Stimulated activated CD4-positive, alpha-beta T cell treated with anti-CD3 and anti-CD28 coated beads, Interleukin-4, amount 100 ng/mL, for 1 hour (primary cell): ENCODE data around the gene AIFM2.
"Not testable (repeated sequence)": the region's sequence is repeated elsewhere in the genome, so short reads cannot be mapped to it uniquely, and the experiment has no call there.

ENCODE experiments used
- DNase-seq: peaks from one replicate; pipeline ENCODE4 v3.0.0-alpha.2; 2020

The AIFM2 gene

DNA sequence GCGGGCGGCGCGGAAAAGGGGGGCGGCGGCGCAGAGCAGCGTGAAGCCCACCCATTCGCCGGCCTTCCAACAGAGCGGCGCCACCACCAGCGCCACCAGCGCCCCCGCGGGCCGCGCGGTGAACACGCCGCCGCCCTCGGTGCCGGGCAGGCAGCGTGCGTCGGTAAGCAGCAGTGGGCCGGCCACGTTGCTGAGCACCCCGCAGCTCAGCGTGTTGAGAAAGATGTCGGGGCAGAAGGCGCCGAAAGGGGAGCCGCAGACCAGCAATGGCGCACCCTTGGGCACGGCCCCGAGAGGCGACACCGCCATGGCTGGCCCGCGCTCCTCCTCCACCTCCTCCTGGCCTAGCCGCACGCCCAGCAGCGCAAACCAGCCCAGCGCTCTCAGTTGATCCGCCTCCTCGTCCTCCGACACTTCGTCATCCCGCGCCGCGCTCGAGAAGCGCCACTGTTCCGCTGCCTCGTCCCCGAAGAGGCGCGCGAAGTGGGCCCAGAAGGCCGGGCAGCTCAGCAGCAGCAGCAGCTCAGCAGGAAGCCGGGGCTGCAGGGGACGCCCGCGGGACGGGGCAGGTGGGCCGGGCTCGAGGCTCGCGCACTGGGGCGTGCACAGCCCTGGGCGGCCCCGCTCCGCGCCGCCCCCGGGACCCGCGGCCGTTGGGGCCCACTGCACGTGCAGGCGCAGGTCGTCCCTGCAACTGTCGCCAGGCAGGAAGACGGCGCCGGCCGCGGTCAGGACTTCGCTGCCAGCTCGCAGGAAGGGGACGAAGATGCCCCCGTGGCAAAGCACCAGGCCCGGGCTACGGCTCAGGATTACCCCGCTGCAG, 13.3 kb upstream of the AIFM2 start:
- DNase-seq = peak; percentile 73

DNA sequence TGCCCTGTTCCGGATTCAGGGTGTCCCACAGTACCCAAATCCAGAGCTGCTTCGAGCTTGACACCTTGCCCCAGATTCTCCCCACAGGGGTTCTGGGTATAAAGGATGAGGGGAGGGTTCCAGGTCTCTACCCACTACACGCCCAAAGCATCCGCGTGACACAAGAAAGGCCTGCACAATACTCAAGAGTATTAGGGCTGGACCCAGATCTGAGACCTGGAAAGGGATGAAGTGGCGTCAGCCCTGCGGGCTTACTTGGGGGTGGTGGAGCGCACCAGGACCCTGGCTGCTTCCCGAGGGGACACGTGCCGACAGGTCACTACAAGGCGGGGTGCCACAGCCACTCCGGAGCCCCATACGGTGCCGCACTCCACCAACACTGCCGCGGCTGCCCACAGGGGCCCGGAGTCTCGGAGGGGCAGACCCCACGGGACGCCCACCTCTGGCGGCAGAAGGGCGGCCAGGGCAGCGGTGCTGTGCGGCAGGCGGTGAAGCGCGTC, 12.6 kb upstream of the AIFM2 start:
- no peak for DNase-seq

DNA sequence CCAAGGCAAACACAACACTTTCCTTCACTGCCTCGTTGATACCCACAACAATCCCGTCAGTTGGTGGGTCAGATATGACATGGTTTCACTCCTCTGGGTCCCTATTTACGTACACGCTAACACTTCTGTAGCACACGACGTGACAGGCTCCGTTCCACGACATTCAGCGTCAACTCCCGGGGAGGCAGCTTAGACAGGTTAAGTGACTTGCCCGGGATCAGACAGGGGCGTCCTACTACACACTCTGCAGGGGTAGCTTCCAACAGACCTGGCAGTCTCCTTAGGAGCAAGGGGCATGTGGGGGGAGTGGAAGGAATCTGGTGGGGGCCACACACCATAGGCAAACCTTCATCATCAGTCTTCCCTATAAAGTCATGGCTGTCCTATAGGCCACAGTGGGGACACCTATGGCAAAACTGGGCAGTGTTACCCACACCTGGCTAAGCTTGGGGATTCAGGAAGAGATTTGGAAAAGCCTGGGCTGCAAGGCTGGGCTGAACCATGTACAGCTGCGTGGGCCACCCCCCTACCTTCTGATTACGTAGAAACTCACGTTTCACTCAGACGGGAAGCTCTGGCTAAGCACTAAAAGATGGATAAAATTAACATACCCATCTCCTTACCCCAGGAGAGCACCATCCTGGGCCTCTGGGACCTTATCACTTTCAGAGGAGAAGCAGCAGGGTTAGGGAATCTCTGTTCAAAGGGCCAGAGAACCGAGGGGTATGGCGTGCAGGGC, 11.9 kb upstream of the AIFM2 start:
- DNase-seq = no peak

GRCh38 chr10:70142555-70142954, 9.9 kb upstream of the AIFM2 start:
- DNase-seq = no peak

GRCh38 chr10:70140297-70140696, 7.7 kb upstream of the AIFM2 start:
- no peak for DNase-seq

DNA sequence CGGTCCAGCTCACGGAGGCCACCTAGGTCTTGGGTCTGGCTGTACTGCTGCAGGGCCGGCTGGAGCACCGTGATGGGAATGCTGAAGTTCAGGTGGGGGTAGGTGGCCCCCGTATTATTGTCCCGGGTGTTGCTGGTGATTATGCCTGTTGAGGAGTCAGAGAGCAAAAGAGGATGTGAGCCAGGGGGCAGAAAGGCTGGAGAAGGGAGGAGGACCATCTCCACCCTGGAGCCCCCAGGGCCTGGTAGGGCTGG, 7.3 kb upstream of the AIFM2 start:
- DNase-seq = no peak

- no peak for DNase-seq
Measured at GRCh38 chr10:70139151-70139996, 6.7 kb upstream of the AIFM2 start.

GRCh38 chr10:70137927-70138883, 5.6 kb upstream of the AIFM2 start:
- DNase-seq = no peak

- DNase-seq = no peak
Measured at GRCh38 chr10:70137135-70137534, 4.5 kb upstream of the AIFM2 start.

DNA sequence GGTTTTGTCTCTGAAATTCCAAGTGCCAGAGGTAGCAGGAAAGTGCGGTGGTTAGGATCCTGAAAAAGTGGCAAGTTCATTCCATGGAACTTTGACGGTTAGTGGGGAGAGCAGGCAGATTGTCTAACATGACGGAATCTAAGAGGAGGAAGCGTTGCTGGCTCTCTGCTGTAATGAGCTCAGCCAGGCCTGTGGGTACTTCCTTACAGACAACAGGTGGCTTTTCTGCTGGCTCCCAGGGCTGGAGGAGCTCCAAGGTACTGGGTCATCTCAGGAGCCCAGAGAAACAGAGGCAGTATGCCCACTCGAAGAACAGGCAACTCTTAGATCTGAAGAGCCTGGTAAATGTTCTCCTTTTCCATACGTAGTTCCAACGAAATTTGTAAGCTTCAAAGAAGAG, 3.1 kb upstream of the AIFM2 start:
- DNase-seq = no peak

DNA sequence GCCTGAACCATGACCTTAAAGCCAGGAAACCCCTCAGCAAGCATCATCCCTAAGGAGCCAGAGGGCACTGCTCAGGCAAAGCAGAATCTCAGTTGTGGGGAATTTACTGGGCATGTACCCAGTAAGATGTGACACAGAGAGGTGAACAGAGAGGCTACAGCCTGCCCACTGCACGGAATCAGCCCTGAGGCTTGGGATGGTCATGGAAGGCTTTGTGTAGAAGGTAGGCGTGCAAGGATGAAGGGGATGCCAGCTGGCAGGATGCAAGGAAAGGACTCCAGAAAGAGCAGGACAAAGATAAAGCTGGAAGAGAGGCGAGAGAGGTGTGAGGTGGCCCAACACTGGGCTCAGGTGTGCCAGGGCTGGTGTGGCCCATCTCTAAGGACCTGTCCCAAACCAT, 2.4 kb upstream of the AIFM2 start:
- no peak for DNase-seq

DNA sequence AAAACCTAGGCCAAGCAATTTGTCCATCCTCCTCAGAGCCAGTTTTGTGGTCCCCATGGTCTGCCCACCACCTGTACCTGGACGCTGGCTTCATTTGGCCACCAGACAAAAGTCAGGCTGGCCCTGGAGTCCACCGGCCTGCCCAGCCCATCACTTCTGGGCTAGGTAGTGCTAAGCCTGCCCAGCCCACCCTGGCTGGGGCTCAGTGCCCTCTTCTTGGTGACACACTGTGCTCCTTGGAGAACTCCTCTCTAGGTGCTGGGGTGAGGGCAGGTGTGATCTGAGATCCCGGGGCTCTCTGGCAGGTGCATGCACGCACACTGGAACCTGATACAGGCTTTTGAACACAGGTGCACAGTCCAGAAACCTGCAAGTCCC, 1.1 kb downstream of the AIFM2 start:
- no peak for DNase-seq

DNA sequence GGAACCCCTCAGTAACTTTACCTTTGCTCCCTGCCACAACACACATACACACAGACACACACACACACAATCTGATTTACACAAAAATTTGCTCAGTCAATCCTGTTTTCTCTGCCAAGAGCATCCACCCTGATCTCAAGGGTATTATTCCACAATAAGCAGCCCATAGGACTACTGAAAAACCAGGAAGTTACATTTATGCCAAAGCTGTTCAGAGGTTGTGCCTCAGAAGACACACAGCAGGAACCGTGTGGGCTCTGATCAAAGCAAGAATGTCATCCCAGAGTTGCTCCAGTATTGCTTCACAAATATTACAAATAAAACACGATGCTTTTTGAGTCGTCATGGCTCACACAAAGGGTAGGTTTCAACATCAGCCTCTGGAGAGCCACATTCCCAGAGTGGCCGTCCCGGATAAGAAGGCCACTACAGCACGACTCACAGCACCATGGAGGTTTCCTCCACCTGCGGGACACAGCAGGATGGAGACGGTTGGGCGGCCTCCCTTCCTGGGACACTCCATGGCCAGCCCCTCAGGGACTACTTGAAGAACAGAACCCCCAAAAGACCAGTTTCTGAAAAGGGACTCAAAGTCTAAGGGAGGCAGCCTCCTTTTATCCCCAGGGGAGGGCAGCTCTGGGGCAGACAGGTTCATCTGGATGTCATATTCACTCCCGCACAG, 1.6 kb downstream of the AIFM2 start:
- DNase-seq = no peak

GRCh38 chr10:70126700-70127395, 5.8 kb downstream of the AIFM2 start:
- DNase-seq = no peak

- DNase-seq = no peak
Measured at GRCh38 chr10:70125918-70126552, 6.6 kb downstream of the AIFM2 start.

DNA sequence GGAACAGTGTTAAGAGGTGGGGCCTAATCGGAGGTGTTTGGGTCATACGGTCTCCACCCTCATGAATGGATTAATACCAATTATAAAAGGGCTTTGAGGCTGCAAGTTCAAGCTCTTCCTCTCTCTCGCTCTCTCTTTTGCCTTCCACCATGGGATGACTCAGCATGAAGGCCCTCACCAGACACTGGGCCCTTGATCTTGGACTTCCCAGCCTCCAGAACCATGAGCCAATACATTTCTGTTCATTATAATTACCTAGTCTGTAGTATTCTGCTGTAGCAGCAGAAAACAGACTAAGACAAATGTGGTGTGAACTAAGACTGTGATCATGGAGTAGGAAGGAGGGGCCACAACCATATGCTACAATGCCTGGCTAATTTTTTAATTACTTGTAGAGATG, 7.7 kb downstream of the AIFM2 start:
- no peak for DNase-seq

DNA sequence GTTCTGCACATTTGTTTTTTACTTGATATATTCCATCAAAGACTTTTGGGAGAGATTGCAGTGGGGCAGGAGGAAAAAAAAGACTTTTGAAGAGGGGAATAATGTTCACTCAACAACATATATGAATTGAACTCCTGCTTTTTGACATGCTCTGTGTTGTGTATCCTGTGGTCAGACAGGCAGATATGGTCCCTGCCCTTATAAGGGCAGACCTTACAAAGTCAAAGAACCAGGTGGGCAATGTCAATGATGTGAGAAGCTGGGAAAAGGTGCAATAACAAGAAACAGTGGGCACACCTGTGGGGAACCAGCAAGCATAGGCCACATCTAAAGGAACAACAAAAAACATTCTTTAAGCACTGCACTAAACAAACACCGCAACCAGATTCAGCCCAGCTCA, 8.2 kb downstream of the AIFM2 start:
- no peak for DNase-seq

GRCh38 chr10:70123817-70124216, 8.8 kb downstream of the AIFM2 start:
- DNase-seq = no peak

DNA sequence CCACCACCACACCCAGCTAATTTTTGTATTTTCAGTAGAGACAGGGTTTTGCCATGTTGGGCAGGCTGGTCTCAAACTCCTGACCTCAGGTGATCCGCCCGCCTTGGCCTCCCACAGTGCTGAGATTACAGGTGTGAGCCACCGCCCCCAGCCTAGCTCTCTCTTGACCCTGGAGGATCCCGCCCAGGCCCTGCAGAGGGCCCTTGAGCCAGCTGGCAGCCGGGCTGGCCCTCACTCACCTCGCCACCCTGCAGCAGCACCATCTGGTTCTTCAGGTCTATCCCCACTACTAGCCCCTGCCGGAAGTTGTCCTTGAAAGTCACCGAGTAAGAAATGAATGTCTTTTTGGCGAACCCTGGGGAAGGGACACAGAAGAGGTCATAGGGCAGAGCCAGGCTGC, 9.5 kb downstream of the AIFM2 start:
- not testable (repeated sequence) for DNase-seq

- DNase-seq = no peak
Measured at GRCh38 chr10:70122742-70123141, 9.9 kb downstream of the AIFM2 start.
